Measurements from ENCODE around the gene FSTL4. TPM values are rescaled to one million over a fixed set of nuclear protein-coding genes. Genes with fewer than 3 reads are reported as not detected.

FSTL4 gene
- total RNA-seq, 1 donor from 2014 or later: 0.07 TPM

- Mint-ChIP-seq H3K9me3 (ENCODE audit: low read depth) (no peaks in the 10 kb centered on the region), H3K27ac (ENCODE audit: unreplicated experiment) (no peak overlapping the region), H3K27me3 (ENCODE audit: low read depth) (no peaks in the 10 kb centered on the region), H3K4me1 (ENCODE audit: low read depth) (peaks cover 9% of the 10 kb centered on the region), H3K36me3 (ENCODE audit: low read depth) (no peaks in the 10 kb centered on the region), H3K4me3 (ENCODE audit: unreplicated experiment) (no peak overlapping the region)
- no peak for TF ChIP-seq CTCF (IDR thresholded peaks at IDR 0.05)
- DNase-seq (ENCODE audit: low spot score): no peak
Observed at GRCh38 chr5:133149345-133149744, 463.0 kb downstream of the FSTL4 start.

- no peak overlapping the region for H3K4me3 Mint-ChIP-seq (ENCODE audit: unreplicated experiment)
Observed at GRCh38 chr5:133147815-133148567, 464.4 kb downstream of the FSTL4 start.

GRCh38 chr5:133147411-133147810 lies 464.9 kb downstream of the FSTL4 start:
- Mint-ChIP-seq H3K9me3 (ENCODE audit: low read depth) (peaks cover 5% of the 10 kb centered on the region), H3K4me1 (ENCODE audit: low read depth) (peaks cover 9% of the 10 kb centered on the region), H3K4me3 (ENCODE audit: unreplicated experiment) (no peak overlapping the region), H3K27me3 (ENCODE audit: low read depth) (no peaks in the 10 kb centered on the region), H3K36me3 (ENCODE audit: low read depth) (peaks cover 4% of the 10 kb centered on the region), H3K27ac (ENCODE audit: unreplicated experiment) (no peak overlapping the region)
- DNase-seq (ENCODE audit: low spot score): no peak
- no peak for TF ChIP-seq CTCF (IDR thresholded peaks at IDR 0.05)

More at GRCh38 chr5:133147815-133148567, 464.4 kb downstream of the FSTL4 start:
- no peak for DNase-seq (ENCODE audit: low spot score)
- H3K36me3 Mint-ChIP-seq (ENCODE audit: low read depth): peaks cover 4% of the 10 kb centered on the region
- no peak overlapping the region for H3K27ac Mint-ChIP-seq (ENCODE audit: unreplicated experiment)
- no peak for TF ChIP-seq CTCF (IDR thresholded peaks at IDR 0.05)
- H3K9me3 Mint-ChIP-seq (ENCODE audit: low read depth): peaks cover 5% of the 10 kb centered on the region
- H3K27me3 Mint-ChIP-seq (ENCODE audit: low read depth): no peaks in the 10 kb centered on the region
- peaks cover 9% of the 10 kb centered on the region for H3K4me1 Mint-ChIP-seq (ENCODE audit: low read depth)

Small RNA genes within 50 kb of the gene (microRNA-seq; reads per million reads assigned to microRNA genes)
- not detected for gene MIR1289-2 (ENCODE audit: borderline number of aligned reads)
